Cerebellar cortex (tissue), 1 donor: ENCODE measurements around the gene UBE2L3.
A peak's percentile ranks its signal among the peaks of the same experiment; 100 is the strongest.
"Not testable (repeated sequence)": the region's sequence is repeated elsewhere in the genome, so short reads cannot be mapped to it uniquely, and the experiment has no call there.

Experiments
- DNase-seq: peaks from one replicate; pipeline ENCODE4 v3.0.0-alpha.2; 2015; ENCODE audit warnings: low spot score

Gene UBE2L3

GRCh38 chr22:21567456-21568346, at the start of gene UBE2L3:
UBE2L3 (plus strand) TSS chr22:21567714; CDS start chr22:21567745, 31 bp downstream.
- peak; percentile 78 for DNase-seq

DNA sequence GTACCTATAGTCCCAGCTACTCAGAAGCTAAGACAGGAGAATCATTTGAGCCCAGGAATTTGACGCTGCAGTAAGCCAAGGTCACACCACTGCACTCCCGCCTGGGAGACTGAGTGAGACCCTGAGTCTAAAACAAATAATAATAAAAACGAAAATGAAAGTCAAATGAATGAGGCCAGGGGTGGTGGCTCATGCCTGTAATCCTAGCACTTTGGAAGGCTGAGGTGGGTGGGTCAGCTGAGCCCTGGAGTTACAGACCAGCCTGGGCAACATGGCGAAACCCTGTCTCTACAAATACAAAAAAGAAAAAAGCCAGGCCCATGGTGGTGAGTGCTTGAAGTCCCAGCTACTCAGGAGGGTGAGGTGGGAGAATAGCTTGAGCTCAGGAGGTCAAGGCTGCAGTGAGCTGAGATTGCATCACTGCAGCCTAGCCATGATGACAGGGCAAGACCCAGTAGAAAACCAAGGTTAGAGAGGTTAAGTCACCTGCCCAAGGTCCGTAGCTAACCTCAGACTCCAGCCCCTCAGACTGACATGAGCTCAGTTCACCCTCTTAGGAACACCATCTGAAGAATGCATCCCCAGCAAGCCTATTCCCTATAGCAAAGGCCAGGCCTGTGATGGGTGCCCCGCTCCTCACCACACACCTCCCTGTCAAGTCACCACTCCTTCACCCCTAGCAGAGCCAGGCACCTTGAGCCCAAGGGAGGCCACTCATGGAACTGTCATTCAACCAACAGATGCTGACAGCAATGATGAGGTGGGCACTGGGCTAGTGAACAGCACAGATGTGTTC, 40.6 kb upstream of the UBE2L3 start:
- DNase-seq: not testable (repeated sequence)

DNA sequence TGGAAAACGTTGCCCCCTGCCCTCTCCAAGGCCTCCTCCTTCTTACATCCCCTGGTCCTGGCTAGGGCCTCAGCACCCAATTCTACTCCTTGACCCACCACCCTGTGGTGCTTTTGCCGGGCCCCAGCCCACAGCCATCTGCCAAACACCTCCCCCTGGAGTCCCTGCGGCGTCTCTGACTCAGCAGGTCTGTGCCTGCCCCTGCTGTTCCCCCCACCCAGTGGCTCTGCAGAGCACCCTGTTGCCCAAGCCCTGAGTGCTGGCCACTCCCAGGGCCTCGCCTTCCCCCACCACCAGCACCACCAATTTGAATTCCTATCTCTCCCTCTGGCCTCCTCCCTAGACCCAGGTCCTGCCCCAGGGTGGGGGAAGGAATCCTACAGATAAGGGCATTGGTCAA, 36.0 kb upstream of the UBE2L3 start:
- not testable (repeated sequence) for DNase-seq

- DNase-seq: not testable (repeated sequence)
Observed at GRCh38 chr22:21532863-21533648, 34.5 kb upstream of the UBE2L3 start.

GRCh38 chr22:21539862-21540261, 27.7 kb upstream of the UBE2L3 start:
- DNase-seq: not testable (repeated sequence)

DNA sequence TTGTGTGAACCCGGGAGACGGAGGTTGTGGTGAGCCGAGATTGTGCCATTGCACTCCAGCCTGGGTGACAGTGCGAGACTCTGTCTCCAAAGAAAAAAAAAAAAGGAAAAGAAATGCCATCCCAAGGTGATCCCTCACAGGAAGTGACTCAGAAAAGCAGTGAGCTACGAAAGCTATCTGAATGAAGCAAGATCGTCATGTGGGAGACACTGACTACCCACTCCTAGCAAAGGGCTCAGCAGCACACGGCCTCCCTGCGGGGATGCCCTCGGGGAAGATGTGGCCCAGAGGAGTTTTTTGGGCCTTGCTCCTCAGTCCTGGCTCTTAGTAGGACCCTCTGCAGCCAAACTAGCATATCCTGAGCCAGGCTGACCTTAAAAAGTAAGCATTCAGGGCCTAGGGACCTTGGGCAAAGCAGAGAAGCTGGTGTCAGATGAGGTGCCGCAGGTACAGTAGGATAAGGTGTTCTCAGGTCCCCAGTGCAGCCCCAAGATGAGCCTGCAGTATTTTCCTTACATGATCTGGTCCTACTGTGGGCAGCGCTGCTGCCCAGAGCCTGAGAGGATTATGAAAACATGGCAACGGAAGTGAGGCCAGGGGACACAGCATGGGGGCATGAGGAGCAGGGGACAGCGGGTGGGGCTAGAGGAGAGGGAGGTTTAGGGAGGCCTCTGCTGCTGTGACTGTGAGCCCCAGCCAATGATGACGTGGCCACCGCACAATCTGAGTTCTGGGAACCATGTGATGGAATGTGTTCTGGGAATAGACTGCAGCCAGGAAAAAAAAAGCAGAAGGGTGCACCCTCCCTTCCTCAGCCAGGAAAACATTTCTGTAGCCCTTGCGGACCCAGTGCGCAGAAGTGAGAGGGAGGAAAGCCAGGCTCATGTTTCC, 22.8 kb upstream of the UBE2L3 start:
- DNase-seq: not testable (repeated sequence)

DNA sequence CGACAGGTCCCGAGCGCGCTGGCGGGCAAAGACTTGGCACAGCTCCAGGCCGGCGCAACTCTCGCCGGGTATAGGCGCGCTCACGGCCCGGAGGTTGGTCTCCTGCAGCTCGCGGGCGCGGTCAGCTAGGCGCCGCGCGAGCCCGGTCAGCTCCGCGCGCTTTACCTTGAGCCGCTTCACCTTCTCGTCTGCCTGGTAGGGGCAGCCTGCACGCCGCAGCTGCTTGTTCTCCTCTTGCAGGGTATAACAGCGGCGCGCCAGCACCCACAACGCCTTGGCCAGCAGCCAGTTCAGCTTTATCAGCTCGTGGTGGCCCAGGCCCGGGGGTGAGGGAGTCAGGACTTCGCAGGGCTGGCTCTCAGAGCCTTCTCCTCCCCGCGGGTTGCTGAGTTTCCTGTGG, 18.0 kb upstream of the UBE2L3 start:
- not testable (repeated sequence) for DNase-seq

- not testable (repeated sequence) for DNase-seq
Observed at GRCh38 chr22:21550008-21550677, 17.4 kb upstream of the UBE2L3 start.

- DNase-seq: not testable (repeated sequence)
Observed at GRCh38 chr22:21550678-21551047, 16.9 kb upstream of the UBE2L3 start.

GRCh38 chr22:21551361-21551760, 16.2 kb upstream of the UBE2L3 start, which contains the start of gene RIMBP3C:
RIMBP3C (minus strand) TSS chr22:21551461; CDS start chr22:21550976, 485 bp downstream.
- not testable (repeated sequence) for DNase-seq

- DNase-seq: not testable (repeated sequence)
Observed at GRCh38 chr22:21559345-21560125, 8.0 kb upstream of the UBE2L3 start.

GRCh38 chr22:21560657-21561056, 6.9 kb upstream of the UBE2L3 start:
- DNase-seq: not testable (repeated sequence)

DNA sequence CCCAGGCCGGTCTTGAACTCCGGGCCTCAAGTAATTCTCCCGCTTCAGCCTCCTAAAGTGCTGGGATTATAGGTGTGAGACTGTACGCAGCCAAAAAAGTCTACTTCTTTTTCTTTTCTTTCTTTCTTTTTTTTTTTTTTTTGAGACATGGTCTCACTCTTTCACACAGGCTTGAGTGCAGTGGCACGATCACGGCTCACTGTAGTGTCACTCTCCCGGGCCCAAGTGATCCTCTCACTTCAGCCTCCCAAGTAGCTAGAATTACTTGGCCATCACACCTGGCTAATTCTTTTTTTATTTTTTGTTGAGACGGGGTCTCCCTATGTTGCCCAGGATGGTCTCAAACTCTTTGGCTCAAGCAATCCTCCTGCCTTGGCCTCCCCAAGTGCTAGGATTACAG, 3.6 kb upstream of the UBE2L3 start:
- DNase-seq: no peak

DNA sequence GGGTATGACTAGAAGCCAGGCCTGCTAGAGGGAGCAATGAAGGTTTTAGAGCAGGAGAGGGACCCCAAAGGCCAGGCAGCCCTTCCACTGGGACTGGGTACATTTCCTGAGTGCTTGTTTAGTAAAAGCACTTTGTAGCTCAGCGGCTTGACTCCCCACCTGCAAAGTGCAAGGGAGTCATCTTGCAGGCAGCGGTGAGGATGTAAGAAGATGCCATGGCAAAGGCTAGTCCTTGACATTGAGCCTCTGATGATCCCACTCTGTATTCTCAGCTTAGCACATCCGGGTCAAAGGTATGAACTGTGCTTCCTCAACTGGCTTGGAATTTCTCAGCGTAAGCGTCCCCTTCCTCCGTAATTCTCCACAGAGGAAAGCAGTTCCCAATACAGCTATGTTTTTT, 3.1 kb upstream of the UBE2L3 start:
- DNase-seq: no peak

DNA sequence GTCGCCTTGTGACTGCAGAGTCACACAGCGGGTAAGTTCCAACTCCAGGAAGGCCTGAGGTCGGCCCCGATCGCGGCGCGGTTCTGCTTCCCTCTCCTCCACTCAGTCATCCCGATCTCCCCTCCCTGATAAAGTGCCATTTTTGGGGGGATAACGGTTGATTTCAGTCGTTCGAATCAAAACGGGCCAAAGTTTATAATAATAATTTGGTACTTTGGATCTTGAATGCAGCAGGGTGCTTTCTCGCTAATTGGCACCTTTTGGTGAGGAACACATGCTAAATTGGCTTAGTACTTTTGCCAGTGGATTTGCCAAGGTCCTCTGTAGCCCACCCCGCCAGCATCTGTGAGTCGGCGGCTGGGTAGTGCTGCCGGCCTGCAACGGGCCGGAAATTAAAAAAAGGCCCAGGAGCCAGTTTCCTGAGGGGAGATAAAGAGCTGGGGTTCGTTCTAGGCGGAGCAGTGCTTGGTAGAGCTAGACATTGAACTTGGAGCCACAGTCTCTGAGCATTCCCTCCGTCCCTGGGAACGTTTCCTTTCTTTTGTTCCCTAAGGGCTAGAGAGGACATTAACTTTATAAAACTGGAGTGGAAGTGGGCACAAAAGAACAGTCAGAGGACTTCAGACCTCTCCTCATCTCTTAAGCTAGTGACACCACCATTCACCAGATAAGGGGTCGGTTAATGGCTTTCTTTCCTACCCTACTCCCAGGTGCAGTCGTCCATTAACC, 997 bp downstream of the UBE2L3 start:
- peak; percentile 16 for DNase-seq

- DNase-seq: not testable (repeated sequence)
Observed at GRCh38 chr22:21569076-21569427, 1.5 kb downstream of the UBE2L3 start.

DNA sequence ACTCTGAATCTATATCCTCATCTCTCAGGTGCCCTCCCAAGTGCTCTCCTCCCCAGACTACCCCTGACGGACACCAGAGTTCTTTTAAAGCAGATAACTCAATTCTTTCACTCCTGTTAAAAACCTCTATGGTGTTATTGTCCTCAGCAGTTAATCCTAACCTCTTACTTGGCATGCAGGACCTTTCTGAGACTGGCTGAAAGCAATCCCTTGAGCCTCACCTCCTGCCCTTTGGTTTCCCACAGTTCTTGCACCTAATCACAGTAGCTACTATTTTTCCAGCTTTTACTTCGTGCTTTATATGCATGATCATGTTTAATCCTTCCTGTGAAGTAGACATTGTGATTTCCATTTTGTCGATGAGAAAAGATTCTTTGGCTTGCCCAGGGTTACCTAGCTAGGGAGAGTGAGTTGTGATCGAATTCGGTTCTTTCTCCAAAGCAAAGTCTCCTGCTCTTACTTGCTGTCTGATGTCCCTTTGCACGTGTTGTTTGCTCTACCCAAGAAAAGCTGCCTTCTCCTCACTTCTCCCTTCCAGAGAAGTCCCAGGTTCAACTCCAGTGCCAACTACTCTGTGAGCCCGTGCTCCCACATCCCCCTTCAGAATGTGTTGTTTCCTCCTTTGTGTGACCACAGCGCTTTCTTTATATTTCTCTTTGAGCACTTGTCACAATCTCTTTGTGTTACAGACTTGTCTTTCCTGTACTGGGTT, 2.1 kb downstream of the UBE2L3 start:
- no peak for DNase-seq

GRCh38 chr22:21570398-21570797, 2.9 kb downstream of the UBE2L3 start:
- no peak for DNase-seq
